ENCODE results near the gene WDR64. TPM values are rescaled to one million over a fixed set of nuclear protein-coding genes. Genes with fewer than 3 reads are reported as not detected.
A peak's percentile ranks its signal among the peaks of the same experiment; 100 is the strongest.

Gene WDR64
- total RNA-seq, 6 experiments from 2014 or later, result 0.17 to 0.27 TPM; not detected in 4

DNA sequence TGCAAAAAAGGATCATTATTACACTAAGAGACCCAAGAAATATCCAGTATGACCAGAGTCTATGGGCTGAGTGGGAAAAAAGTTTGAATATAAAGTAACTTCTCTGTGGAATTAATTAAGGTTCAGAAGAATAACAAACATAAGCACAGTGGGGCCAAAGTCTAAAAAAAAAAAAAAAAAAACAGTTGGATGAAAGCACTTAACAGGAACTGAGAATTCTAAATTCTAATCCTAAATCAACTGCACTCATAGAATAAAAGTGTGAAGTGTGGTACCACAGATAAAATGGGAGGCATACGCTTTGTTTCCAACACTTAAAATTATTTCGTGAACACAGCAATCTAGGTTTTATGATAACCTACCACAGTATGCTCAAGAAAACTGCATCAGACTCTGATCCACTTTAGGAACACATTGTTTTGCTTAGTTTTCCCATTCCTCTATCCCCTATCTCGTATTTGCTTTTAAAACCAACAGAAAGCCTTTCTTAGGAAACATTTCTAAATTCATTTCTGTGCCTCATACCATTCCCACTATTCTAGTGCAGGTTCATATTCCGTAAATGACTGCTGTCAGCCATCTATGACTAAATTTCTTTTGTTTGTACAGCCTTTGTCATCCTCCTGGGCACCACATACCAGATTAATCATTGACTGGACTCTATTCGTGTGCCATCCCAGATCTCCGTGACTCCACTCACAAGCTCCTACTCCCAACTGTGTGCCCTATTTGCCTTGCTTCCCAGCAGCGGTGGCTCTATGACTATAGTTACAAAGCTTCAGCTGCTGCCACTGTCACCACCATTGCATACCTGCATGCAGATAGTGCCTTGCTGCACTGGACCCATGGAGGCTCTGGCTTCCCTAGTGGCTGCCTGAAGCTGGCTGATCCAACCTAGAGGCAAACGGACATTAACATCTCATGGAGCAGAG is 36.8 kb upstream of the WDR64 start:
- 34% methylated on average over 7 of the region's 8 CpGs for WGBS (ENCODE audit: insufficient coverage, low coverage, low lambda C conversion rate, missing lambda C conversion rate)
- intact Hi-C loops (cut with DNase I), result loop anchor here in 1 of 2 donors (10.0 kb wide), 1 partner anchor 219 kb away; no protein-coding TSS in a partner anchor
- H3K27ac ChIP-seq, result peak overlapping the region; percentile 75 to 88 (median 82)

GRCh38 chr1:241617426-241617825 is 34.7 kb upstream of the WDR64 start:
- DNase-seq (no peak), ATAC-seq (no peak)
- intact Hi-C loops (cut with DNase I), result loop anchor here in 1 of 2 donors (10.0 kb wide), 1 partner anchor 217 kb away; no protein-coding TSS in a partner anchor
- Histone ChIP-seq H3K36me3 (no peaks in the 10 kb centered on the region), H3K9me3 (no peaks in the 10 kb centered on the region), H3K27me3 (no peaks in the 10 kb centered on the region), H3K4me3 (no peak overlapping the region), H3K27ac (no peak overlapping the region), H3K4me1 (peaks cover 0 to 33% (median 9%) of the 10 kb centered on the region in 4 donors)
- TF ChIP-seq POLR2A (IDR thresholded peaks at IDR 0.05) (no peak), CTCF (IDR thresholded peaks at IDR 0.05) (no peak)
- WGBS (ENCODE audit: insufficient coverage, low coverage, low lambda C conversion rate, missing lambda C conversion rate), result 95% methylated on average over 7 of the region's 7 CpGs

More for the DNA sequence above, 36.8 kb upstream of the WDR64 start:
- Histone ChIP-seq H3K36me3 (no peaks in the 10 kb centered on the region), H3K4me1 (peaks cover 0 to 45% (median 17%) of the 10 kb centered on the region in 4 donors), H3K9me3 (no peaks in the 10 kb centered on the region), H3K4me3 (peak overlapping the region in 1 of 3 donors; percentile 22), H3K27me3 (no peaks in the 10 kb centered on the region)
- ATAC-seq (peak; percentile 84 to 97 (median 94)), DNase-seq (peak; percentile 73 to 81 (median 76))
- no peak for TF ChIP-seq CTCF (IDR thresholded peaks at IDR 0.05)
- TF ChIP-seq POLR2A (IDR thresholded peaks at IDR 0.05), result peak; percentile 83

GRCh38 chr1:241622669-241623068 is 29.4 kb upstream of the WDR64 start:
- H3K4me3 ChIP-seq, result no peak overlapping the region
- intact Hi-C loops (cut with DNase I), result no loop called here
- TF ChIP-seq CTCF (IDR thresholded peaks at IDR 0.05), result no peak
- no peak for TF ChIP-seq POLR2A (IDR thresholded peaks at IDR 0.05)
- DNase-seq (peak in 1 of 3 donors; percentile 66), ATAC-seq (peak; percentile 79 to 90 (median 84))
- no peaks in the 10 kb centered on the region for H3K9me3 ChIP-seq
- peak overlapping the region in 2 of 3 donors; percentile 35 to 37 for H3K27ac ChIP-seq
- H3K36me3 ChIP-seq, result no peaks in the 10 kb centered on the region
- H3K4me1 ChIP-seq, result peaks cover 0 to 24% (median 0%) of the 10 kb centered on the region in 4 donors
- WGBS (ENCODE audit: insufficient coverage, low coverage, low lambda C conversion rate, missing lambda C conversion rate), result 47% methylated on average over 5 of the region's 5 CpGs
- H3K27me3 ChIP-seq, result no peaks in the 10 kb centered on the region

GRCh38 chr1:241624935-241625334 is 27.1 kb upstream of the WDR64 start:
- no peak for TF ChIP-seq POLR2A (IDR thresholded peaks at IDR 0.05)
- no peak for TF ChIP-seq CTCF (IDR thresholded peaks at IDR 0.05)
- intact Hi-C loops (cut with DNase I), result no loop called here
- no peak for DNase-seq
- no peak for ATAC-seq
- Histone ChIP-seq H3K4me1 (peaks cover 0 to 32% (median 0%) of the 10 kb centered on the region in 4 donors), H3K9me3 (no peaks in the 10 kb centered on the region), H3K4me3 (no peak overlapping the region), H3K27ac (no peak overlapping the region), H3K36me3 (no peaks in the 10 kb centered on the region), H3K27me3 (no peaks in the 10 kb centered on the region)
- WGBS (ENCODE audit: insufficient coverage, low coverage, low lambda C conversion rate, missing lambda C conversion rate), result 66% methylated on average over 2 of the region's 2 CpGs
